T follicular helper cell (primary cell): ENCODE measurements around the gene KLHL11.

Experiments
- DNase-seq: peaks from one replicate; pipeline ENCODE4 v3.0.0-alpha.2; 2020; ENCODE audit warnings: low read depth

Gene KLHL11

GRCh38 chr17:41810659-41811548 is 54.3 kb downstream of the KLHL11 start:
- no peak for DNase-seq

GRCh38 chr17:41806685-41807445 is 58.4 kb downstream of the KLHL11 start:
- DNase-seq = no peak
